ENCODE data around the gene FAM229A. TPM values are rescaled to one million over a fixed set of nuclear protein-coding genes. Genes with fewer than 3 reads are reported as not detected.

The FAM229A gene
- total RNA-seq, 1 donor from 2014 or later: 17.3 TPM

- H3K27ac Mint-ChIP-seq: peak within 1 kb of the TSS; percentile 98
- H3K27me3 Mint-ChIP-seq: peaks cover 13% of the 10 kb centered on the region
- DNase-seq (ENCODE audit: low spot score, unreplicated experiment): peak; percentile 88
- H3K36me3 Mint-ChIP-seq (ENCODE audit: insufficient read depth): peaks cover 16% of the 10 kb centered on the region
- H3K4me1 Mint-ChIP-seq (ENCODE audit: low read depth): peaks cover 40% of the 10 kb centered on the region
- no peak for TF ChIP-seq CTCF (IDR thresholded peaks at IDR 0.05; ENCODE audit: unreplicated experiment)
- H3K4me3 Mint-ChIP-seq (ENCODE audit: low read depth): peak within 1 kb of the TSS; percentile 97
- H3K9me3 Mint-ChIP-seq (ENCODE audit: low read depth): no peaks in the 10 kb centered on the region
Observed at GRCh38 chr1:32335790-32336590, 26.3 kb downstream of the FAM229A start, which contains the start of gene MARCKSL1. MARCKSL1 (minus strand) TSS chr1:32336233; CDS start chr1:32336033, 200 bp downstream.

DNA sequence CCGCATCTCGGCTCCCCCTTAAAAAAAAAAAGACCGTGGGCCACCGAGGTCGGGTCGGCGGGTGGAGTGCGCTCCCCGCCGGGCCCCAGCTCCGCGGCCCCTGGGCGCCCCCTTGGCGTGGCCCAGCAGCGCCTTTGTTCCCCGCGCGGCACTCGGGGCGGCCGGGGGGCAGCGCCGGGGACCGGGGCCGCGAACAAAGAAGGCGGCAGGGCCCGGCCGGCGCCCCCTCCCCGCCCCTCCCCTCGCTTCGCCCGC, 26.8 kb downstream of the FAM229A start:
- H3K27ac Mint-ChIP-seq: no peak overlapping the region
- H3K9me3 Mint-ChIP-seq (ENCODE audit: low read depth): no peaks in the 10 kb centered on the region
- no peak for DNase-seq (ENCODE audit: low spot score, unreplicated experiment)
- peaks cover 13% of the 10 kb centered on the region for H3K27me3 Mint-ChIP-seq
- TF ChIP-seq CTCF (IDR thresholded peaks at IDR 0.05; ENCODE audit: unreplicated experiment): no peak
- H3K4me3 Mint-ChIP-seq (ENCODE audit: low read depth): peak overlapping the region; percentile 97
- H3K4me1 Mint-ChIP-seq (ENCODE audit: low read depth): peaks cover 40% of the 10 kb centered on the region
- H3K36me3 Mint-ChIP-seq (ENCODE audit: insufficient read depth): peaks cover 17% of the 10 kb centered on the region

DNA sequence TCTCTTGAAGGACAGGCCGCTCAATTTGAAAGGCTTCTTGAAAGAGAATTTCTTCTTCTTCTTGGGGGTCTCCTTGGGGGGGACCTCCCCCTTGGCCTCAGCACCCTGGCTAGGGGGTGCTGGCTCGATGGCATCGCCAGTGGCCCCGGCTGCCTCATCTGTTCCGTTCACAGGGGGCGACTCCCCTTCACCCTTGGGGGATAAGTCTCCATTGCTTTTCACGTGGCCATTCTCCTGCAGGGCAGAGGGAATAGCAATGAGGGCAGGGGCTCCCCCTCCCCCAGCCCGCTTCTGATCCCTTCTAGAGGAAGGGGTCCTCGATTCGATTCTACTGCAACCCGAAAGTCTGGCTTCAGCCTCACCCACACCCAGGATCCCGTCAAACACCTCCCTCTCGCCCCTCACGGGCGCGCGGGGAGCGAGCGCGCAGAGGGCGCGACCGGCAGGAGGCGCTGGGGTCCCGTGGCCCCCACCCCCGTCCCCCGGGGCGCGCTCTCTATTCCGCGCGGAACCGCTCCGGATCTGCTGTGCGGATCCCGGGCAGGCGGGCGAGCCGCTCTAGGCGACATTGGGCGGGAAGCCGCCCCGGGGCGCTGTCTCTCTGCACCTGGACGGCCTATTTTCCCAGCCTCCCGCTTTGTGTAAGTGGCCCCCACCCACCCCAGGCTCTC, 27.3 kb downstream of the FAM229A start:
- no peak for DNase-seq (ENCODE audit: low spot score, unreplicated experiment)
- peaks cover 40% of the 10 kb centered on the region for H3K4me1 Mint-ChIP-seq (ENCODE audit: low read depth)
- H3K9me3 Mint-ChIP-seq (ENCODE audit: low read depth): no peaks in the 10 kb centered on the region

DNA sequence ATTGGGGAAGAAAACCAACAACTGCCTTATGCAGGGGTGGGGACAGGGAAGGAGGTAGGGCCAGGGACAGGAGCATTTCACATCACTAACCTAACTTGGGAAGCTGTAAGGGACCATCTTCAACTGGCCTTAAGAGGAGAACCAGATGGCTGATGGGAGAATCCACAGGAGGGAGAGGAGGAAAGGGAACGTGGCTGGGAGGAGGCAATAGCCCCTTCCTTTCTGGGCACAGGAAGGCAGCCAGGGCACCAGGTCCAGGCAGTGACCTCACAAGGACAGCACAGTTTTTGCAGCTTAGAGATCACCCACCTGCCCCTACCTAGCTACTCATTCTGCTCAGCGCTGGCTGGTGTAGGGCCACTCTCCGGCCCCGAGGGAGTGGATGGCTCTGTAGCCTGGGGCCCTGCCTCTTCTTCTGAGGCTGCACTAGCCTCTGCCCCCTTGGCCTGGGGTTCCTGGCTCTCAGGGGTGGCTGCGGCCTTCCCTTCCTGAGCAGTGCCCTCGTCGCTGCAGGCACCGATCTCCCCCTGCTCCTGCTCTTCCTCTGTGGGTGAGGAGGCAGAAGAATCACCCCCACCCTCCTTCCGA, 27.9 kb downstream of the FAM229A start:
- no peaks in the 10 kb centered on the region for H3K9me3 Mint-ChIP-seq (ENCODE audit: low read depth)
- no peak for TF ChIP-seq CTCF (IDR thresholded peaks at IDR 0.05; ENCODE audit: unreplicated experiment)
- peak overlapping the region; percentile 97 for H3K4me3 Mint-ChIP-seq (ENCODE audit: low read depth)
- H3K27ac Mint-ChIP-seq: peak overlapping the region; percentile 98
- peaks cover 40% of the 10 kb centered on the region for H3K4me1 Mint-ChIP-seq (ENCODE audit: low read depth)
- peaks cover 6% of the 10 kb centered on the region for H3K27me3 Mint-ChIP-seq
- H3K36me3 Mint-ChIP-seq (ENCODE audit: insufficient read depth): peaks cover 23% of the 10 kb centered on the region
- DNase-seq (ENCODE audit: low spot score, unreplicated experiment): no peak

More for the DNA sequence above, 27.3 kb downstream of the FAM229A start:
- peaks cover 18% of the 10 kb centered on the region for H3K36me3 Mint-ChIP-seq (ENCODE audit: insufficient read depth)
- peak; percentile 72 for TF ChIP-seq CTCF (IDR thresholded peaks at IDR 0.05; ENCODE audit: unreplicated experiment)
- peaks cover 10% of the 10 kb centered on the region for H3K27me3 Mint-ChIP-seq
- H3K27ac Mint-ChIP-seq: peak overlapping the region; percentile 98
- peak overlapping the region; percentile 97 for H3K4me3 Mint-ChIP-seq (ENCODE audit: low read depth)

GRCh38 chr1:32333251-32333963, 28.9 kb downstream of the FAM229A start:
- Mint-ChIP-seq H3K9me3 (ENCODE audit: low read depth) (no peaks in the 10 kb centered on the region), H3K4me3 (ENCODE audit: low read depth) (peak overlapping the region; percentile 97), H3K4me1 (ENCODE audit: low read depth) (peaks cover 35% of the 10 kb centered on the region), H3K36me3 (ENCODE audit: insufficient read depth) (peaks cover 25% of the 10 kb centered on the region), H3K27me3 (peaks cover under 1% of the 10 kb centered on the region), H3K27ac (peak overlapping the region; percentile 92)
- DNase-seq (ENCODE audit: low spot score, unreplicated experiment): no peak
- no peak for TF ChIP-seq CTCF (IDR thresholded peaks at IDR 0.05; ENCODE audit: unreplicated experiment)
